Gastroesophageal sphincter (tissue), 3 donors: Measurements from ENCODE around the gene CYP26C1.
"Not testable (repeated sequence)": the region's sequence is repeated elsewhere in the genome, so short reads cannot be mapped to it uniquely, and the experiment has no call there.

Experiments
- POLR2A ChIP-seq, 2 donors: fragments of 450-650 bp; IDR thresholded peaks; one replicate each; pipeline ENCODE4 v1.6.1; 2017; ENCODE audit warnings: antibody characterized with exemption in 2 of 2, mild to moderate bottlenecking in 2 of 2, moderate library complexity in 1 of 2
- POLR2AphosphoS5 ChIP-seq: sonication (generic); formaldehyde crosslinking; IDR thresholded peaks from one replicate; pipeline ENCODE4 v1.6.1; 2017; ENCODE audit warnings: antibody characterized with exemption
- TF ChIP-seq, protein P1 (sequence below), 4 experiments: fragments of 200-600 bp in 2 of 4; fragments of 450-650 bp in 2 of 4; sonication (generic) in 1 of 4; IDR thresholded peaks; one replicate each; pipeline ENCODE4 v1.5.1; 2017 to 2019; ENCODE audit warnings: antibody characterized with exemption in 4 of 4, mild to moderate bottlenecking in 2 of 4, moderate library complexity in 2 of 4

DNA sequence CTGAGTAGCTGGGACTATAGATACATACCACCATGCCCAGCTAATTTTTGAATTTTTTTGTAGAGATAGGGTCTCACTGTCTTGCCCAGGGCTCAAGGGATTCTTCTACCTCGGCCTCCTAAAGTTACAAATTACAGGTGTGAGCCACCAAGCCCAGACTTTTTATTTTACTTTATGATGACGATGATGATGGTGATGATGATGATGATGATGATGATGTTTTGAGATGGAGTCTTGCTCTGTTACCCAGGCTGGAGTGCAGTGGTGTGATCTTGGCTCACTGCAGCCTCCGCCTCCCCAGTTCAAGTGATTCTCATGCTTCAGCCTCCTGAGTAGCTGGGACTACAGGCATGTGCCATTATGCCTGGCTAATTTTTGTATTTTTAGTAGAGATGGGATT is 40.5 kb downstream of the CYP26C1 start:
- TF ChIP-seq, protein P1, sequence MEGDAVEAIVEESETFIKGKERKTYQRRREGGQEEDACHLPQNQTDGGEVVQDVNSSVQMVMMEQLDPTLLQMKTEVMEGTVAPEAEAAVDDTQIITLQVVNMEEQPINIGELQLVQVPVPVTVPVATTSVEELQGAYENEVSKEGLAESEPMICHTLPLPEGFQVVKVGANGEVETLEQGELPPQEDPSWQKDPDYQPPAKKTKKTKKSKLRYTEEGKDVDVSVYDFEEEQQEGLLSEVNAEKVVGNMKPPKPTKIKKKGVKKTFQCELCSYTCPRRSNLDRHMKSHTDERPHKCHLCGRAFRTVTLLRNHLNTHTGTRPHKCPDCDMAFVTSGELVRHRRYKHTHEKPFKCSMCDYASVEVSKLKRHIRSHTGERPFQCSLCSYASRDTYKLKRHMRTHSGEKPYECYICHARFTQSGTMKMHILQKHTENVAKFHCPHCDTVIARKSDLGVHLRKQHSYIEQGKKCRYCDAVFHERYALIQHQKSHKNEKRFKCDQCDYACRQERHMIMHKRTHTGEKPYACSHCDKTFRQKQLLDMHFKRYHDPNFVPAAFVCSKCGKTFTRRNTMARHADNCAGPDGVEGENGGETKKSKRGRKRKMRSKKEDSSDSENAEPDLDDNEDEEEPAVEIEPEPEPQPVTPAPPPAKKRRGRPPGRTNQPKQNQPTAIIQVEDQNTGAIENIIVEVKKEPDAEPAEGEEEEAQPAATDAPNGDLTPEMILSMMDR (IDR thresholded peaks at IDR 0.05) = not testable (repeated sequence)
- not testable (repeated sequence) for TF ChIP-seq POLR2AphosphoS5; POLR2A (IDR thresholded peaks at IDR 0.05)
